Astrocyte of the cerebellum (primary cell): ENCODE data around the gene UHMK1.
"Not testable (repeated sequence)": the region's sequence is repeated elsewhere in the genome, so short reads cannot be mapped to it uniquely, and the experiment has no call there.

Experiments used
- DNase-seq: peaks from one replicate; pipeline ENCODE4 v3.0.0-alpha.2; 2011; ENCODE audit warnings: low read depth
- H3K4me3 ChIP-seq: 2 replicates; pipeline ENCODE4 v1.5.1; 2011; ENCODE audit warnings: mild to moderate bottlenecking, low read depth, low read length, moderate library complexity
- in situ Hi-C: cut with HindIII; loops from 2 replicates; pipeline ENCODE4 v1.10.0; 2017; ENCODE audit warnings: low sequenced_read_pairs
- TF ChIP-seq, protein P1 (sequence below): IDR thresholded peaks from 2 replicates; pipeline ENCODE4 v1.5.1; 2012; ENCODE audit warnings: low read length, low read depth, moderate library complexity, mild to moderate bottlenecking; ENCODE audit errors: missing control alignments

The UHMK1 gene, protein sequence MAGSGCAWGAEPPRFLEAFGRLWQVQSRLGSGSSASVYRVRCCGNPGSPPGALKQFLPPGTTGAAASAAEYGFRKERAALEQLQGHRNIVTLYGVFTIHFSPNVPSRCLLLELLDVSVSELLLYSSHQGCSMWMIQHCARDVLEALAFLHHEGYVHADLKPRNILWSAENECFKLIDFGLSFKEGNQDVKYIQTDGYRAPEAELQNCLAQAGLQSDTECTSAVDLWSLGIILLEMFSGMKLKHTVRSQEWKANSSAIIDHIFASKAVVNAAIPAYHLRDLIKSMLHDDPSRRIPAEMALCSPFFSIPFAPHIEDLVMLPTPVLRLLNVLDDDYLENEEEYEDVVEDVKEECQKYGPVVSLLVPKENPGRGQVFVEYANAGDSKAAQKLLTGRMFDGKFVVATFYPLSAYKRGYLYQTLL

DNA sequence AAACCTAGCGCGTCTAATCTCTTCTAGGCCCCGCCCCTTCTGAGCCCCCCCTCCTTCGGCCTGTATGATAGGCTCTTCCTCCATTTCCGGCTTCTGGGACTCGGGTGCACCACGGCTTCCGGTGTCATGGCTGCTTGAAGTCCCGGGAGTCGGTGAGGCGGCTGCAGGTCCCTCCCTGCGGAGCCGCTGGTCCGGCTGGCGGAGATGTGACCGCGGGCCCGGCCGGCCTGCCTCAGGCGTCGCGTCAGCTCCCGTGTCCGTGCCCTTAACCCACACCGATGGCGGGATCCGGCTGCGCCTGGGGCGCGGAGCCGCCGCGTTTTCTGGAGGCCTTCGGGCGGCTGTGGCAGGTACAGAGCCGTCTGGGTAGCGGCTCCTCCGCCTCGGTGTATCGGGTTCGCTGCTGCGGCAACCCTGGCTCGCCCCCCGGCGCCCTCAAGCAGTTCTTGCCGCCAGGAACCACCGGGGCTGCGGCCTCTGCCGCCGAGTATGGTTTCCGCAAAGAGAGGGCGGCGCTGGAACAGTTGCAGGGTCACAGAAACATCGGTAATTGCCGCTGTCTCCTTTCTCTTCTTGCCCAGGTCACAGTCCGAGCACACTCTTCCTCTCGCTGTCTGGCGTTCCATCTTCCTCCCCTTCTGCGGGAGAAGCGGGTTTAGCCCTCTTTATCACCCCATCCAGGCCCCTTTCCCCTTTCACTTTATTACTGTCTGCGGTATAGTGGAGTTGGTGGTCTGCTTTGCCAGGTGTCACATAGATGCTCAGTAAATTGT, at the start of gene UHMK1:
Gene UHMK1, plus strand, starts transcription at position 96 of the 773 bp plus-strand sequence. Its CDS starts 183 bp downstream, at position 279.
- in situ Hi-C loops: no loop called here
- TF ChIP-seq, protein P1, sequence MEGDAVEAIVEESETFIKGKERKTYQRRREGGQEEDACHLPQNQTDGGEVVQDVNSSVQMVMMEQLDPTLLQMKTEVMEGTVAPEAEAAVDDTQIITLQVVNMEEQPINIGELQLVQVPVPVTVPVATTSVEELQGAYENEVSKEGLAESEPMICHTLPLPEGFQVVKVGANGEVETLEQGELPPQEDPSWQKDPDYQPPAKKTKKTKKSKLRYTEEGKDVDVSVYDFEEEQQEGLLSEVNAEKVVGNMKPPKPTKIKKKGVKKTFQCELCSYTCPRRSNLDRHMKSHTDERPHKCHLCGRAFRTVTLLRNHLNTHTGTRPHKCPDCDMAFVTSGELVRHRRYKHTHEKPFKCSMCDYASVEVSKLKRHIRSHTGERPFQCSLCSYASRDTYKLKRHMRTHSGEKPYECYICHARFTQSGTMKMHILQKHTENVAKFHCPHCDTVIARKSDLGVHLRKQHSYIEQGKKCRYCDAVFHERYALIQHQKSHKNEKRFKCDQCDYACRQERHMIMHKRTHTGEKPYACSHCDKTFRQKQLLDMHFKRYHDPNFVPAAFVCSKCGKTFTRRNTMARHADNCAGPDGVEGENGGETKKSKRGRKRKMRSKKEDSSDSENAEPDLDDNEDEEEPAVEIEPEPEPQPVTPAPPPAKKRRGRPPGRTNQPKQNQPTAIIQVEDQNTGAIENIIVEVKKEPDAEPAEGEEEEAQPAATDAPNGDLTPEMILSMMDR: no peak
- DNase-seq: peak; percentile 82
- peak within 1 kb of the TSS; percentile 94 for H3K4me3 ChIP-seq

DNA sequence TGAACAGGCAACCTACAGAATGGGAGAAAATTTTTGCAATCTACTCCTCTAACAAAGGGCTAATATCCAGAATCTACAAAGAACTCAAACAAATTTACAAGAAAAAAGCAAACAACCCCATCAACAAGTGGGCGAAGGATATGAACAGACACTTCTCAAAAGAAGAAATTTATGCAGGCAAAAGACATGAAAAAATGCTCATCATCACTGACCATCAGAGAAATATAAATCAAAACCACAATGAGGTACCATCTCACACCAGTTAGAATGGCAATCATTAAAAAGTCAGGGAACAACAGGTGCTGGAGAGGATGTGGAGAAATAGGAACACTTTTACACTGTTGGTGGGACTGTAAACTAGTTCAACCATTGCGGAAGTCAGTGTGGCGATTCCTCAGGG, 43.3 kb upstream of the UHMK1 start:
- H3K4me3 ChIP-seq, DNase-seq, in situ Hi-C loops: not testable (repeated sequence)

DNA sequence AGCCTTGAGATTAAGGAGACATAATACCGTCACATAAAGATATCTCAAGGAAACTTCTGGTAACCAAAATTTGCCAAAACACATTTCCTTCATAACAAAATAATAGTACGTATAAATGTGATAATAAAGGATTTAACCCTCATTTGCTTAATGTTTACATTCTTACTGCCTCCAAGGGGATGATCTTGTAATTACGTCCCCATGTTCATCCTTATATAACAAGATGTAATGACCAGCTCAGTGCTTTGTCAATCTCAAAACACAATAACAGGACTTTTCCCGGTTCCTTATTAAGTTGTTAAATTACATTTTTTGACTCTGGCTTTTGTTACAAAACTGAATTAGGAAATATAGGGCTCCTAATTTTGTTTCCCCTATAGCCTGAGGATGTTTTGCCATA, 41.3 kb upstream of the UHMK1 start:
- in situ Hi-C loops: no loop called here
- DNase-seq: no peak
- TF ChIP-seq, protein P1: no peak
- H3K4me3 ChIP-seq: no peak overlapping the region

DNA sequence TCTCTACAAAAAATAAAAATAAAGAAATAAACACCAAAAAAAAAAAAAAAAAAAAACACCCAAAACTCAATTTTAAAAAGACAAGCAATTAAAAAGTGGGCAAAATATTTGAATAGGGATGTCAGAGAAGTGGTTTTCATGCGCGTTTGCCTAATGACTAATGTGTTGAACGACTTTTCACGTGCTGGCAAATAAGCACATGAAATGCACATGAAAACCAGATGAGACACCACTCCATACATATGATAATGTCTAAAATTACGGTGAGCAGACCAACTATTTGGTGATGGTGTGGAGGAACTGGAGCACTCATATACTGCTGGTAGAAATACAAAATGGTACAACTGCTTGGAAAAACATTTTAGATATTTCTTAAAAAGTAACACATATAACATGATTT, 39.4 kb upstream of the UHMK1 start:
- no peak for DNase-seq
- in situ Hi-C loops: no loop called here
- TF ChIP-seq, protein P1: no peak
- H3K4me3 ChIP-seq: no peak overlapping the region

DNA sequence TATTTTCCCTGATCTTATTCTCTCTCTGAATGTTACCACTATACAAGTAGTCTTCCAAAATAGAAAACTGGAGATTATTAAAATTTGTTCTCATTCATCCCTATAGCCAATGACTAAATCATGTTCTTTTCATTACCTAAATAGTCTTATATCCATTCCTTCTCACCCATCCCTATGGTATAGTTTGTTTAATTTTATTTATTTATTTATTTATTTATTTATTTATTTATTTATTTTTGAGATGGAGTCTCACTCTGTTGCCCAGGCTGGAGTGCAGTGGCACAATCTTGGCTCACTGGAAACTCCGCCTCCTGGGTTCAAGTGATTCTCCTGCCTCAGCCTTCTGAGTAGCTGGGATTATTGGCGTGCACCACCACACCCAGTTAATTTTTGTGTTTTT, 35.2 kb upstream of the UHMK1 start:
- in situ Hi-C loops, H3K4me3 ChIP-seq, DNase-seq: not testable (repeated sequence)

DNA sequence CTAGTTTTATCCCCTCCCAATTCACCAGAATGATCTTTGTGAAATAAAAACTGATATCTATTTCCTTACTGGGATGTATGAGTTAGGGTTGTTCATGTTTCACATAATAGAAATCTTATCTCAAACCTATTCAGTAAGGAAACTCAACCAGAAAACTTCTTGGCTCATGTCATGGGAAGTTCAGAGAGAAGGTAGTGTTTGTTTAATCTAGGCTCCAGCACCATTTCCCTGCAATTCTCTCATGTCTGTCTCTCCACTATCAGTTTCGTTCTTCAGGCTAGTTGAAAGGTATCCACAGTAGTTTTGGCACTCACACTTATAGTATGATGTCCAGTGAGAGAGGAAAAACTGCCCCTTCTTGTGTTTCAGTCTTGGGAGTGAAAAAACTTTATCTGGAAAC, 34.6 kb upstream of the UHMK1 start:
- in situ Hi-C loops: no loop called here
- H3K4me3 ChIP-seq: no peak overlapping the region
- no peak for DNase-seq
- TF ChIP-seq, protein P1: no peak

DNA sequence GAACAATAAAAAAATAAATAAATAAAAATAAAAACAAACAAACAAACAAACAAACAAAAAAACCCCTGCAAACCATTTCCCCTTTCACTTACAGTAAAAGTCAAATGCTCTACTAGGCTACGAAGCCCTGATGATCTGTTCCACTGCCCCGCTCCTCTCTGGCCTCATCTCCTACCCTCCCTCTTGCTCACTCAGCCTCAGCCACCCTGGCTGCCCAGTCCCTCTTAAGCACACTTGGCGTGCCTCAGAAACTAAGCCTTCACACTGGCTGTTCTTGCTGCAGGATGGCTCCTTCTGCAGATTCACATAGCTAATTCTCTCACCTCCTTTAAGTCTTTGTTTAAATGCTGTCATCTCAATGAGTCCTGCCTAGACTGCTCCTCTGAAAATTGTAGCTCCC, 30.8 kb upstream of the UHMK1 start:
- DNase-seq: no peak
- TF ChIP-seq, protein P1: no peak
- in situ Hi-C loops: no loop called here
- H3K4me3 ChIP-seq: no peak overlapping the region
